ENCODE measurements around the gene PLAAT2.
A peak's percentile ranks its signal among the peaks of the same experiment; 100 is the strongest.

The PLAAT2 gene

GRCh38 chr11:63511048-63511748 lies 52.0 kb downstream of the PLAAT2 start:
- H3K4me3 ChIP-seq (ENCODE audit: low read depth, low read length), result no peak overlapping the region
- DNase-seq (ENCODE audit: low read depth), result no peak
- no peak for TF ChIP-seq CTCF (IDR thresholded peaks at IDR 0.05; ENCODE audit: insufficient read depth, low read depth, low read length, missing control alignments)

- no peak for TF ChIP-seq CTCF (IDR thresholded peaks at IDR 0.05; ENCODE audit: insufficient read depth, low read depth, low read length, missing control alignments)
- no peak overlapping the region for H3K4me3 ChIP-seq (ENCODE audit: low read depth, low read length)
- no peak for DNase-seq (ENCODE audit: low read depth)
Observed at GRCh38 chr11:63510360-63511047, 52.7 kb downstream of the PLAAT2 start.

- TF ChIP-seq CTCF (IDR thresholded peaks at IDR 0.05; ENCODE audit: insufficient read depth, low read depth, low read length, missing control alignments), result no peak
- no peak for DNase-seq (ENCODE audit: low read depth)
Observed at GRCh38 chr11:63508745-63509144, 54.4 kb downstream of the PLAAT2 start.

GRCh38 chr11:63508009-63508408 lies 55.2 kb downstream of the PLAAT2 start:
- peak; percentile 43 for TF ChIP-seq CTCF (IDR thresholded peaks at IDR 0.05; ENCODE audit: insufficient read depth, low read depth, low read length, missing control alignments)
- H3K4me3 ChIP-seq (ENCODE audit: low read depth, low read length), result no peak overlapping the region
- DNase-seq (ENCODE audit: low read depth), result peak; percentile 48

More at GRCh38 chr11:63508745-63509144, 54.4 kb downstream of the PLAAT2 start:
- H3K4me3 ChIP-seq (ENCODE audit: low read depth, low read length), result no peak overlapping the region

GRCh38 chr11:63507511-63507910 lies 55.7 kb downstream of the PLAAT2 start:
- TF ChIP-seq CTCF (IDR thresholded peaks at IDR 0.05; ENCODE audit: insufficient read depth, low read depth, low read length, missing control alignments), result no peak
- H3K4me3 ChIP-seq (ENCODE audit: low read depth, low read length), result no peak overlapping the region
- no peak for DNase-seq (ENCODE audit: low read depth)

- no peak overlapping the region for H3K4me3 ChIP-seq (ENCODE audit: low read depth, low read length)
- DNase-seq (ENCODE audit: low read depth), result no peak
- TF ChIP-seq CTCF (IDR thresholded peaks at IDR 0.05; ENCODE audit: insufficient read depth, low read depth, low read length, missing control alignments), result no peak
Observed at GRCh38 chr11:63506876-63507275, 56.3 kb downstream of the PLAAT2 start.
